Thoracic aorta (tissue), 2 donors: Measurements from ENCODE around the gene MAPKAPK5. TPM values are rescaled to one million over a fixed set of nuclear protein-coding genes. Genes with fewer than 3 reads are reported as not detected.

Experiments
- ATAC-seq: fragments of 150-250 bp; one replicate; pipeline ENCODE4 v1.8.0; 2017; ENCODE audit warnings: low read depth; ENCODE audit not compliant: insufficient number of reproducible peaks, low FRiP score
- DNase-seq: peaks from one replicate; pipeline ENCODE4 v3.0.0-alpha.2; 2020; ENCODE audit warnings: low spot score
- H3K27ac ChIP-seq, 2 donors: fragments of 200-600 bp; sonication (generic); 1 replicate in 1 of 2; 2 replicates in 1 of 2; pipeline ENCODE4 v1.5.1; 2016; ENCODE audit warnings: mild to moderate bottlenecking in 2 of 2, moderate library complexity in 2 of 2
- H3K27me3 ChIP-seq: fragments of 200-600 bp; sonication (generic); replicated peaks from 2 replicates; pipeline ENCODE4 v1.6.0; 2016; ENCODE audit warnings: mild to moderate bottlenecking; ENCODE audit not compliant: insufficient read depth
- H3K36me3 ChIP-seq: fragments of 200-600 bp; sonication (generic); one replicate; pipeline ENCODE4 v1.5.1; 2016
- H3K4me1 ChIP-seq, 2 donors: fragments of 200-600 bp; sonication (generic); 1 replicate in 1 of 2; 2 replicates in 1 of 2; pipeline versions ENCODE4 v1.5.1 to v1.6.0; 2016; ENCODE audit warnings: low read depth in 2 of 2, mild to moderate bottlenecking in 1 of 2; ENCODE audit not compliant: control insufficient read depth in 1 of 2
- H3K4me3 ChIP-seq: fragments of 200-600 bp; sonication (generic); 2 replicates; pipeline ENCODE4 v1.5.1; 2016; ENCODE audit warnings: mild to moderate bottlenecking
- H3K9me3 ChIP-seq: fragments of 200-600 bp; sonication (generic); 2 replicates; pipeline ENCODE4 v1.5.1; 2016
- CTCF ChIP-seq: fragments of 200-600 bp; sonication (generic); IDR thresholded peaks from one replicate; pipeline ENCODE4 v1.5.1; 2019; ENCODE audit warnings: antibody characterized with exemption
- total RNA-seq, 2 donors: library from RNA; depleted of rRNA; stranded (reverse); fragments of >200 nt; gene quantifications; one replicate each; pipeline versions ENCODE4 v1.1.0 to v1.2.3, GENCODE V29; 2016

MAPKAPK5 gene
- total RNA-seq, 2 donors from 2014 or later, result 35.7 to 72.2 TPM

GRCh38 chr12:111846016-111846415 is 4.0 kb downstream of the MAPKAPK5 start:
- Histone ChIP-seq H3K27me3 (no peaks in the 10 kb centered on the region), H3K9me3 (no peaks in the 10 kb centered on the region), H3K36me3 (peaks cover 8% of the 10 kb centered on the region), H3K4me1 (peaks cover 15 to 38% of the 10 kb centered on the region in 2 donors), H3K4me3 (no peak overlapping the region), H3K27ac (no peak overlapping the region)
- DNase-seq (no peak), ATAC-seq (no peak)
- no peak for TF ChIP-seq CTCF

GRCh38 chr12:111850526-111850925 is 8.5 kb downstream of the MAPKAPK5 start:
- no peak for ATAC-seq
- DNase-seq, result no peak
- H3K9me3 ChIP-seq, result no peaks in the 10 kb centered on the region
- no peak for TF ChIP-seq CTCF
- H3K4me1 ChIP-seq, result peaks cover 0 to 6% of the 10 kb centered on the region in 2 donors
- peaks cover 14% of the 10 kb centered on the region for H3K36me3 ChIP-seq
- H3K4me3 ChIP-seq, result no peak overlapping the region
- no peaks in the 10 kb centered on the region for H3K27me3 ChIP-seq
- H3K27ac ChIP-seq, result no peak overlapping the region

DNA sequence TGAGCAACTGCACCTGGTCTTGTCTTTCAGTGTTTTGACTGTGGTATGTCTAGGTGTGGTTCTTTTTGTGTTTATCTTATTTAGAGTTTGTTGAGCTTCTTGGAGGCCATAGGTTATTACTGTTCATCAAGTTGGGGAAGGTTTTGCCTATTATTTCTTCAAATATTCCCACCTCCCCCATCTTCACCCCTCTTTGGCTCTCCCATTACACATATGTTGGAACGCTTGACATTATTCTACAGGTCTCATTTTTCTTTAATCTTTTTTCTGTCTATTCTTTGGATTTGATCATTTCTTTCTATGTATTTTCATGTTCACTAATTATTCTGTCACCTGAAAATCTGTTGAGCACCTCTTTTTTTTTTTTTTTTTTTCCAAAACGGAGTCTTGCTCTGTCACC is 16.2 kb downstream of the MAPKAPK5 start:
- ATAC-seq (no peak), DNase-seq (no peak)
- H3K4me3 ChIP-seq, result no peak overlapping the region
- H3K36me3 ChIP-seq, result no peaks in the 10 kb centered on the region
- no peaks in the 10 kb centered on the region for H3K27me3 ChIP-seq
- no peaks in the 10 kb centered on the region for H3K4me1 ChIP-seq
- no peak overlapping the region for H3K27ac ChIP-seq
- no peak for TF ChIP-seq CTCF
- H3K9me3 ChIP-seq, result no peaks in the 10 kb centered on the region

DNA sequence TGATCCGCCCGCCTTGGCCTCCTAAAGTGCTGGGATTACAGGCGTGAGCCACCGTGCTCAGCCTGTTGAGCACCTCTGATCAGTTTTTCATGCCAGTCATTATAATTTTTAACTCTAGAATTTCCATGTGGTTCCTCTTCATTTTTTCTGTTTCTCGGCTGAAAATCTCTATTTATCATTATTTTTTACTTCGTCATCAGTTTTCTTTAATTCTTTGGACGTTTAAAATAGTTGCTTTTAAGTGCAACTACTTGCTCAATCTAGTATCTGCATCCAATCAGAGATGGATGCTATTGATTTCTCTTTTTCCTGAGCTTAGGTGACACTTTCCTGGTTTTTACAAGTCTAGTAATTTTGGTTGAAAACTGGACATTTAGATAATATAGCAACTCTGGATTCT is 16.8 kb downstream of the MAPKAPK5 start:
- no peaks in the 10 kb centered on the region for H3K27me3 ChIP-seq
- H3K9me3 ChIP-seq, result no peaks in the 10 kb centered on the region
- no peaks in the 10 kb centered on the region for H3K4me1 ChIP-seq
- TF ChIP-seq CTCF, result no peak
- DNase-seq (no peak), ATAC-seq (no peak)
- no peak overlapping the region for H3K27ac ChIP-seq
- no peak overlapping the region for H3K4me3 ChIP-seq
- no peaks in the 10 kb centered on the region for H3K36me3 ChIP-seq

DNA sequence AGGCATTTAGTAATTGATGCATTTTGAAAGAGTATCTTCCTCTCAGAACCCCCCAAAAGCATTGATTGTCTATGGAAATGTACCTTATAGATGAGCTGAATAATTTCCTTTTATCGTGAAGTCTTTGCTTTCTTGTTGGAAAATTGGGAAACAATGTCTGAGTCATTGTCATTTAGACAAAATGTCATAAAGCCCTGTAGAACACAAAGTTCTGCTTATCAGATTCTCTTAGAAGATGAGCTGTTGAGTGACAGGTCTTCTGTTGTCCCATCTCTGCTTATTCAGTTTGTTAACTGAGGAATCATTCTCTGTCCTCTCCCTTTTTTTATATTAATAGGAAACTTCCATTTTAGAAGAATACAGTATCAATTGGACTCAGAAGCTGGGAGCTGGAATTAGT is 22.9 kb downstream of the MAPKAPK5 start:
- ATAC-seq, result no peak
- H3K27me3 ChIP-seq, result no peaks in the 10 kb centered on the region
- H3K27ac ChIP-seq, result no peak overlapping the region
- H3K36me3 ChIP-seq, result peaks cover 6% of the 10 kb centered on the region
- no peak overlapping the region for H3K4me3 ChIP-seq
- TF ChIP-seq CTCF, result no peak
- H3K9me3 ChIP-seq, result no peaks in the 10 kb centered on the region
- H3K4me1 ChIP-seq, result peaks cover 0 to 8% of the 10 kb centered on the region in 2 donors
- no peak for DNase-seq
